Naive thymus-derived CD4-positive, alpha-beta T cell (primary cell): ENCODE measurements around the gene IER2. TPM values are rescaled to one million over a fixed set of nuclear protein-coding genes. Genes with fewer than 3 reads are reported as not detected.

Experiments used
- ATAC-seq: fragments of 150-1000 bp; cut with Tn5 transposase; 2 replicates; pipeline ENCODE4 v1.10.0; 2021; ENCODE audit warnings: mild to moderate bottlenecking, moderate library complexity
- CTCF ChIA-PET: fragments of 350-600 bp; sonication (Branson Sonifier 250); formaldehyde crosslinking; loops from one replicate; lab custom pipeline; 2021; ENCODE audit warnings: antibody characterized with exemption; lab: Charles Lee
- POLR2A ChIA-PET: fragments of 350-600 bp; sonication (Branson Sonifier 250); formaldehyde crosslinking; loops from one replicate; lab custom pipeline; 2021; ENCODE audit warnings: antibody characterized with exemption, inconsistent platforms; lab: Charles Lee
- DNase-seq, 9 donors: peaks; one replicate each; pipeline versions ENCODE4 v3.0.0 to v3.0.0-alpha.2; 2020 to 2022; ENCODE audit warnings: mixed read lengths in 1 of 9
- H3K27ac ChIP-seq: one replicate; pipeline ENCODE4 v1.7.0; 2013; ENCODE audit warnings: mild to moderate bottlenecking, low read depth, low read length, moderate library complexity
- H3K27me3 ChIP-seq, 2 donors: one replicate each; pipeline ENCODE4 v1.7.0; 2013; ENCODE audit warnings: low read length in 2 of 2, mild to moderate bottlenecking in 2 of 2, moderate library complexity in 2 of 2; ENCODE audit not compliant: control insufficient read depth in 2 of 2, insufficient read depth in 2 of 2
- H3K36me3 ChIP-seq, 3 experiments: 1 replicate in 2 of 3; 2 replicates in 1 of 3; pipeline ENCODE4 v1.7.0; 2013; ENCODE audit warnings: low read length in 3 of 3, mild to moderate bottlenecking in 3 of 3, moderate library complexity in 1 of 3; ENCODE audit not compliant: insufficient read depth in 3 of 3, control insufficient read depth in 2 of 3
- H3K4me1 ChIP-seq, 2 donors: one replicate each; pipeline ENCODE4 v1.7.0; 2013; ENCODE audit warnings: low read length in 2 of 2, mild to moderate bottlenecking in 2 of 2, moderate library complexity in 1 of 2; ENCODE audit not compliant: control insufficient read depth in 2 of 2, insufficient read depth in 2 of 2
- H3K4me3 ChIP-seq: 2 replicates; pipeline ENCODE4 v1.7.0; 2013; ENCODE audit warnings: mild to moderate bottlenecking, low read length
- H3K9me3 ChIP-seq, 3 experiments: 1 replicate in 2 of 3; 2 replicates in 1 of 3; pipeline ENCODE4 v1.7.0; 2013; ENCODE audit warnings: low read length in 3 of 3; ENCODE audit not compliant: control insufficient read depth in 2 of 3
- H3K27ac Mint-ChIP-seq, 9 donors: one replicate each; pipeline ENCODE4 v1.8.0; 2020 to 2022; ENCODE audit warnings: mixed read lengths in 9 of 9, mild to moderate bottlenecking in 8 of 9, moderate library complexity in 5 of 9, inconsistent platforms in 2 of 9
- H3K27me3 Mint-ChIP-seq, 5 donors: one replicate each; pipeline ENCODE4 v1.8.0; 2021 to 2022; ENCODE audit warnings: mixed read lengths in 5 of 5, mild to moderate bottlenecking in 1 of 5
- H3K36me3 Mint-ChIP-seq, 5 donors: one replicate each; pipeline ENCODE4 v1.8.0; 2020 to 2022; ENCODE audit warnings: mixed read lengths in 5 of 5, mild to moderate bottlenecking in 3 of 5, inconsistent platforms in 1 of 5
- H3K4me1 Mint-ChIP-seq, 7 donors: one replicate each; pipeline ENCODE4 v1.8.0; 2020 to 2022; ENCODE audit warnings: mixed read lengths in 7 of 7, mild to moderate bottlenecking in 3 of 7, inconsistent platforms in 1 of 7
- H3K4me3 Mint-ChIP-seq, 10 donors: one replicate each; pipeline ENCODE4 v1.8.0; 2020 to 2022; ENCODE audit warnings: mild to moderate bottlenecking in 10 of 10, mixed read lengths in 10 of 10, moderate library complexity in 6 of 10, inconsistent platforms in 2 of 10
- H3K9me3 Mint-ChIP-seq, 11 donors: one replicate each; pipeline ENCODE4 v1.8.0; 2020 to 2022; ENCODE audit warnings: mixed read lengths in 11 of 11, mild to moderate bottlenecking in 4 of 11, inconsistent platforms in 1 of 11, moderate library complexity in 1 of 11
- intact Hi-C, 2 donors: fragments of 100-400 bp; cut with micrococcal nuclease; formaldehyde crosslinking; loops; one replicate each; pipeline ENCODE4 v1.15.1; 2023
- polyA plus RNA-seq, 2 donors: library from polyadenylated mRNA; unstranded; fragments of 300-500 nt; fragmentation: Illumina TruSeq; gene quantifications; one replicate each; pipeline ENCODE4 v1.2.3, GENCODE V29; 2021
- total RNA-seq, 6 experiments: library from RNA in 5 of 6; stranded (reverse) in 5 of 6; gene quantifications; 1 replicate in 5 of 6; 2 replicates in 1 of 6; pipeline ENCODE4 v1.2.3 and lab custom pipeline; 2021 to 2026

IER2 gene
- total and polyA plus RNA-seq, 7 experiments from 2014 or later = 121 to 558 (median 149) TPM

- no peak overlapping the region for H3K4me3 ChIP-seq
- peaks cover 0 to 43% (median 0%) of the 10 kb centered on the region in 3 experiments for H3K36me3 ChIP-seq
- intact Hi-C loops = loop anchor here in 1 of 2 donors (2.0 kb wide), 1 partner anchor 15 kb away; the partner anchor contains the start of gene NACC1
- DNase-seq (no peak), ATAC-seq (no peak)
- ChIA-PET CTCF (no interaction called here), POLR2A (interaction anchor here (0.9 kb wide), 1 partner anchor 17 kb away, joined by 5 read pairs; the partner anchor contains the start of genes IER2 and STX10)
- Mint-ChIP-seq H3K27me3 (no peaks in the 10 kb centered on the region), H3K4me1 (peaks cover 20 to 33% (median 23%) of the 10 kb centered on the region in 7 donors), H3K36me3 (peaks cover 0 to 8% (median 0%) of the 10 kb centered on the region in 5 donors), H3K27ac (peak overlapping the region in 5 of 9 donors; percentile 24 to 82 (median 43)), H3K4me3 (peak overlapping the region in 1 of 10 donors; percentile 59), H3K9me3 (no peaks in the 10 kb centered on the region)
- H3K27ac ChIP-seq = no peak overlapping the region
- H3K4me1 ChIP-seq = peaks cover 0 to 11% of the 10 kb centered on the region in 2 donors
- no peaks in the 10 kb centered on the region for H3K9me3 ChIP-seq
- no peaks in the 10 kb centered on the region for H3K27me3 ChIP-seq
Observed at GRCh38 chr19:13133241-13133870, 16.9 kb upstream of the IER2 start.

- CTCF ChIA-PET = interaction anchor here (0.7 kb wide), 1 partner anchor 162 kb away, joined by 3 read pairs; no protein-coding TSS in a partner anchor
- no peak for DNase-seq
- peaks cover 0 to 51% (median 0%) of the 10 kb centered on the region in 3 experiments for H3K36me3 ChIP-seq
- H3K4me1 Mint-ChIP-seq = peaks cover 20 to 28% (median 23%) of the 10 kb centered on the region in 7 donors
- H3K9me3 Mint-ChIP-seq = no peaks in the 10 kb centered on the region
- H3K27me3 Mint-ChIP-seq = no peaks in the 10 kb centered on the region
- H3K9me3 ChIP-seq = no peaks in the 10 kb centered on the region
- ATAC-seq = no peak
- intact Hi-C loops = no loop called here
- peak overlapping the region in 3 of 9 donors; percentile 23 to 62 (median 59) for H3K27ac Mint-ChIP-seq
- H3K27me3 ChIP-seq = no peaks in the 10 kb centered on the region
- POLR2A ChIA-PET = interaction anchor here (0.8 kb wide), 1 partner anchor 16 kb away, joined by 3 read pairs; the partner anchor contains the start of genes IER2 and STX10
- H3K4me3 Mint-ChIP-seq = no peak overlapping the region
- no peak overlapping the region for H3K4me3 ChIP-seq
- peaks cover 0 to 8% (median 0%) of the 10 kb centered on the region in 5 donors for H3K36me3 Mint-ChIP-seq
- no peak overlapping the region for H3K27ac ChIP-seq
- H3K4me1 ChIP-seq = peaks cover 0 to 11% of the 10 kb centered on the region in 2 donors
Observed at GRCh38 chr19:13134626-13135025, 15.6 kb upstream of the IER2 start.

GRCh38 chr19:13135068-13136062 is 14.8 kb upstream of the IER2 start:
- peaks cover 0 to 56% (median 0%) of the 10 kb centered on the region in 3 experiments for H3K36me3 ChIP-seq
- intact Hi-C loops = no loop called here

GRCh38 chr19:13137290-13137794 is 12.9 kb upstream of the IER2 start:
- Histone ChIP-seq H3K36me3 (peaks cover 0 to 56% (median 0%) of the 10 kb centered on the region in 3 experiments), H3K27me3 (no peaks in the 10 kb centered on the region), H3K4me1 (peaks cover 0 to 8% of the 10 kb centered on the region in 2 donors), H3K4me3 (no peak overlapping the region), H3K9me3 (no peaks in the 10 kb centered on the region), H3K27ac (no peak overlapping the region)
- ATAC-seq (no peak), DNase-seq (no peak)
- intact Hi-C loops = no loop called here
- Mint-ChIP-seq H3K27ac (peak overlapping the region in 1 of 9 donors; percentile 58), H3K9me3 (no peaks in the 10 kb centered on the region), H3K4me3 (no peak overlapping the region), H3K27me3 (no peaks in the 10 kb centered on the region), H3K4me1 (peaks cover 11 to 13% (median 12%) of the 10 kb centered on the region in 7 donors), H3K36me3 (peaks cover 0 to 8% (median 0%) of the 10 kb centered on the region in 5 donors)
- CTCF ChIA-PET = no interaction called here
- POLR2A ChIA-PET = no interaction called here

More at GRCh38 chr19:13135068-13136062, 14.8 kb upstream of the IER2 start:
- H3K27me3 ChIP-seq = no peaks in the 10 kb centered on the region
- CTCF ChIA-PET = no interaction called here
- no peak for ATAC-seq
- H3K27ac Mint-ChIP-seq = peak overlapping the region in 1 of 9 donors; percentile 23
- POLR2A ChIA-PET = no interaction called here
- peaks cover 0 to 8% (median 0%) of the 10 kb centered on the region in 5 donors for H3K36me3 Mint-ChIP-seq
- no peaks in the 10 kb centered on the region for H3K9me3 ChIP-seq
- peaks cover 20 to 26% (median 23%) of the 10 kb centered on the region in 7 donors for H3K4me1 Mint-ChIP-seq
- DNase-seq = no peak
- peaks cover 0 to 11% of the 10 kb centered on the region in 2 donors for H3K4me1 ChIP-seq
- H3K4me3 ChIP-seq = no peak overlapping the region
- no peak overlapping the region for H3K4me3 Mint-ChIP-seq
- no peak overlapping the region for H3K27ac ChIP-seq
- no peaks in the 10 kb centered on the region for H3K27me3 Mint-ChIP-seq
- H3K9me3 Mint-ChIP-seq = no peaks in the 10 kb centered on the region

GRCh38 chr19:13138171-13138915 is 11.9 kb upstream of the IER2 start:
- peaks cover 0 to 8% (median 0%) of the 10 kb centered on the region in 5 donors for H3K36me3 Mint-ChIP-seq

GRCh38 chr19:13138916-13139198 is 11.4 kb upstream of the IER2 start:
- no peak overlapping the region for H3K4me3 ChIP-seq
- ATAC-seq = no peak
- POLR2A ChIA-PET = no interaction called here
- no peak overlapping the region for H3K27ac Mint-ChIP-seq
- H3K27me3 ChIP-seq = no peaks in the 10 kb centered on the region
- peaks cover 0 to 60% (median 0%) of the 10 kb centered on the region in 3 experiments for H3K36me3 ChIP-seq
- intact Hi-C loops = no loop called here
- no peaks in the 10 kb centered on the region for H3K27me3 Mint-ChIP-seq
- no peak for DNase-seq
- no peak overlapping the region for H3K4me3 Mint-ChIP-seq
- no peaks in the 10 kb centered on the region for H3K9me3 Mint-ChIP-seq
- no peaks in the 10 kb centered on the region for H3K4me1 Mint-ChIP-seq
- no peak overlapping the region for H3K27ac ChIP-seq
- no peaks in the 10 kb centered on the region for H3K4me1 ChIP-seq
- peaks cover 0 to 8% (median 0%) of the 10 kb centered on the region in 5 donors for H3K36me3 Mint-ChIP-seq
- CTCF ChIA-PET = no interaction called here
- no peaks in the 10 kb centered on the region for H3K9me3 ChIP-seq

More at GRCh38 chr19:13138171-13138915, 11.9 kb upstream of the IER2 start:
- Mint-ChIP-seq H3K9me3 (no peaks in the 10 kb centered on the region), H3K27me3 (no peaks in the 10 kb centered on the region), H3K27ac (peak overlapping the region in 1 of 9 donors; percentile 2), H3K4me1 (peaks cover under 1 to 3% (median 2%) of the 10 kb centered on the region in 7 donors), H3K4me3 (no peak overlapping the region)
- Histone ChIP-seq H3K9me3 (no peaks in the 10 kb centered on the region), H3K36me3 (peaks cover 0 to 59% (median 0%) of the 10 kb centered on the region in 3 experiments), H3K27ac (no peak overlapping the region), H3K4me3 (no peak overlapping the region), H3K27me3 (no peaks in the 10 kb centered on the region), H3K4me1 (no peaks in the 10 kb centered on the region)
- ATAC-seq = no peak
- no peak for DNase-seq
- intact Hi-C loops = no loop called here
- ChIA-PET CTCF (no interaction called here), POLR2A (no interaction called here)
